ENCODE measurements around the gene ATF3.

Gene ATF3

DNA sequence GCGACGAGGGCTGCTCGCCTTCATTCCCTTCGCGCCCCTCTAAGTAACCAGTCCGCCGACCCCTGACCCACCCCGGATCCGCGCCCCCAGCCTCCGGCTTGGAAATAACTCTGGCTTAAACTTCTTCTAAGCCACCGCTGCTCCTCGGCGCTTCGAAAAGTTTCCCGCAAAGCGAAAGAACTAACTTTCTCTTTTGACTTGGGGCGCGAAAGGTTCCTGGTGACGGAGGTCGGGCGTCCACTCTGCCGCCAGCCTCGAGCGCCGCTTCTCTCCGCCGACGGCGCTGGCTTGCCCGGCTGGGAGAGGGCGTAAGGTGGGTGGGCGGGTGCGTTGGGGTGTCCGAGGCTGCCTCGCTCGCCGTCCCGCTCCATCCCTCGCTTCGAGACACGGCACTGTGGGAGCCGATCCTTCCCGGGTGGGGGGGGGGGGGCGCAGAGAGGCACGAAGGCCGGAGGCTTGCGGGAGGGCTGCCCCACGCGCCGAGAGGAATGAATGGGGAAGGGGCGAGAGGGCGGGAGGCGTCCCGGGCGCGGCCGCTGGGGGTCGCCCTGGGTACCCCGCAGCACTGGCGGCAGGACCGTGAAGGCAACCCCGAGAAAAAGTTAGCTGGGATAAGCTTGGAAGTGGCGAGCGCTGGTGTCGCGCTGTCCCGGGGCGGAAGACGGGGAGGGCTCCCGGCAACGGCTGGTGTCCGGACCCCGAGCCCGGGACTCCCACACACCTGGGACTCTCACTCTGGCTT lies 569 bp downstream of the ATF3 start:
- DNase-seq (ENCODE audit: low read depth in 2 of 2): peak in 1 of 2 experiments; percentile 15

DNA sequence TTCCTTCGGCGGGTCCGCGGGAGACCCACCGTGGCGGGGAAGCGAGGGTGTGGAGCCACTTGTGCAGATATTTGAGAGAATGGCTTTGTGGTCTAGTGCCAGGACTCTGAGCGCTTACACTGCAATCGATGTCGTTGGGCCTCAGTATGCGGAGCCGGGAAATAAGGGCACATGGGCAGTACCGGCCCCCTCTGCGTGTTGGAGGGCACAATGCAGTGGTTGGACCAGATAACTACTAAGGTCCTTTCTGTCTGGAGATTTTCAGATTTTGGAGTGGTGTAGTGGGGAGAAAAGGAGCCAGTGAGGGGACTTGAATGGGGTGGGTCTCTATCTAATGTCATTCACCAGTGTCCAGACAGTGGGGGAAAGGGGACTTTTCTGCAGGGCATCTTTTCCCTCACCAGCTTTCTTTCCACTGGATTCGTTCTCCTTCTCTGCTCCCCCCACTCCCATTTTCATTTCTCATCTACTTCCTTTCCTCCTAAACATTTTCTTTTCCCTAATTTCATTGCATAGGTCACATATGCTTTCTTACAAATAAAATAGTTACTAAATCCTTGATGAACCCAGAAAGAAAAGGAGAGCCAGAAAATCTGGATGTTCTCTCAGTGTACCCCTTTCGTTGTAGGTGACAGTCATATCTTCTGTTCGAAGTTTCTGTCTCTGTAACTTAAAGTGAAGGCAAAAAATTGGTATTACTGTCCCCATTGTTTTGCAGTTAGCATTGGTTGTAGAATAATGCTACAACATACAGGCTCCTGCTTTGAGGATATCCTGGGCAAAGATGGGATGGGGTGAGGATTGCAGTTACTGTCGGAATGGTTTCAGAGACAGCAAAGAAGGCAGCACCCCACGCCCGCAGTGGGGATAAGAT lies 1.4 kb downstream of the ATF3 start:
- no peak for DNase-seq (ENCODE audit: low read depth in 2 of 2)

DNA sequence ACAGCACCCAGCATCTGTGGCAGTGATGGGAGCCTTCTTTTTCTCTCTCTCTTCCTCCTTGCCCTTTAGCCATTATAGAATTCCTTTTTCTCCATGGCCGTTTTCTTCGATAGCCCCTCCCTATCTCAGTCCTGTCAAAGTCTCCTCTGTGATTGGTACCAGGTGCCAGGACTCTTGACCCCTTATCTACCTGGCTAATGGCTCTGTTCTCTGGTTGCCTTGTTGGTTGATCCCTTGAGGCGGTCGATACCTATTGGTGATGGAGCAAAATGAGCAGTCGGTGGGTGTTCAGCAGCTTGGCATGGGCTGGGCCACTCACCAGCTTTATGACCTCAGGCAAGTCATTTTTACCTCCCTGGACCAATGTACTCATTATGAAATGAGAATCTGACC lies 2.0 kb downstream of the ATF3 start:
- no peak for DNase-seq (ENCODE audit: low read depth in 2 of 2)

DNA sequence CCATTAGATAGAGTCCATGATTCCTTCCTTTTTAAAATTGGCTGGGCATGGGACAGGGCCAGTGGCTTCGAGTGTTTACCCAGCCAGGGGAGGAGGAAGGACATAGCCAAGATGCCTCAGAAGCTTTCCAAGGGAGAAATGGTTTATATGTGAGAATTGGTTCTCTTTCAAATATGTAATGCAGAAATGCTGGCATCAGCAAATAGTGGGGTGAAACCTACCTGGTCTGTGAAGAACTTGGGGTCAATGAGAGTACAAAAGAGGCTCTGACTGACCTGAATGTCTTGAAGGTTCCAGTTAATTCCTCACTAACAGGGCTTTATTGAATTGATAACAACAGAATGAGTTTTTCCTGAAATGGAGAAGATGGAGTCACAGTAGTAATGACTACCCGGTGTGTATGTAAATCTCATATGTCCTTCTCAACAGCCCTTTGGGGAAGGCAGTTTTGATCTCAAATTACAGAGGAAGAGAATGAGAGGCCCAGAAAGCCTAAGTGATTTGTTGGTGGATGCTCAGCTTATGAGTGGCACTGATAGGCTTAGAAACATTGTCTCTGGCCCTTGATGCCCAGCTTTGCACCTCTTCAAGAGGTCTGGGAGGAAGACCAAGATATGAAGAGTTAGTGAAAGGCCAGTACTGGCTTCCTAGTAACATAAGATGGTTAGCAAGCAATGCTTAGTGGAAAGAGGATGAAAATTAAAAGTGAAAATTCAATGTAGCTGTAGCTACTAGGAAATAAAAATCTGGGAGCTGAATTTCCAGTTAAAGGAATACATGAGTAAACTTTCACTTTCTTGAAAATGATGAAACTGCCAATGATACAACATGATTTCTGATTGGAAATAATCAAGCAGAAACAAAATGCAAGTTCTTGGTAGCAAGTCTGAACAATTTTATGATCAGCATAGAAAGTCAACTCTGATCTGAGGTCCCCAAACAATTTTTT lies 2.7 kb downstream of the ATF3 start:
- no peak for DNase-seq (ENCODE audit: low read depth in 2 of 2)

DNA sequence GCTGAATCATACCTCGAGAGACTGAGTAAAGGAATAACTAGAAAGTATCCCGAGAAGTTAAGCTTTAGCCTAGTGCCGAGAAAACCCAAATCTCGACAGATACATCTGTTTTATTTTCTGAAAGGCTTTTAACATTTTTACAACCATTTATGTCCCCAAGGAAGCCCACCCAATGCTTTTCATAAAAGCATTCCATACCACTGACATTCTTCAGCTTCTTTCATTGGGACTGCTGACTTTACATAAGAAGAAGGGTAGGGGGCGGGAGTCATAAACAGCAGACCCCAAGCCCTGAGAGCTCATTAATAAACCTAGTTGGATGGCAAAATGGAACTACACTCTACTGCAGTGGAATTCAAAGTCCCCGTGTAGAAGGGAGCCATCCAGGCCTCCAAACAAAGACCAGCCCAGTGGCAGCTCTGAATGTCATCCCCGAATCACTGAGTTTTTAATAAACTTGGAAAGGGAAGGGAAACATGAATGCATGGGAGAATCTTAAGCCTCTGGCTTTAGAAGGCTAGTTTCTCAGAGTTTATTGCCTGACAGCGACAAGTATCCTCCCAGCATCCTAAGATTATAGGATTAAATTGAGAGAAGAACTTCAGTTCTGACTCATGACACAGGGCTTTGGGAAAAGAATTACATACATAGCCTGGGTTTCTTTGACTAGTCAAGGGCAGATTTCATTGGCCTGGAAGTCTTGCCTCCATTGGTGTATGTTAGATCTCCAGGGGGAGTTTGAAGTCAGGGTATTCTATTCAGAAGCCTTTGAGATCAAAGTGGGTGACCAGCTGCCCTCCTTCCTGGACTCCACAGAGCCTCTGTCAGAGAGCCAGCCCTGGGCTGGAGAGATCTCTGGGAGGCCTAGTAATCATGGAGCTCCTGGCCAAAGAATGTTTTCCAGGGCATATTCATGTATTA lies 3.7 kb downstream of the ATF3 start:
- no peak for DNase-seq (ENCODE audit: low read depth in 2 of 2)

DNA sequence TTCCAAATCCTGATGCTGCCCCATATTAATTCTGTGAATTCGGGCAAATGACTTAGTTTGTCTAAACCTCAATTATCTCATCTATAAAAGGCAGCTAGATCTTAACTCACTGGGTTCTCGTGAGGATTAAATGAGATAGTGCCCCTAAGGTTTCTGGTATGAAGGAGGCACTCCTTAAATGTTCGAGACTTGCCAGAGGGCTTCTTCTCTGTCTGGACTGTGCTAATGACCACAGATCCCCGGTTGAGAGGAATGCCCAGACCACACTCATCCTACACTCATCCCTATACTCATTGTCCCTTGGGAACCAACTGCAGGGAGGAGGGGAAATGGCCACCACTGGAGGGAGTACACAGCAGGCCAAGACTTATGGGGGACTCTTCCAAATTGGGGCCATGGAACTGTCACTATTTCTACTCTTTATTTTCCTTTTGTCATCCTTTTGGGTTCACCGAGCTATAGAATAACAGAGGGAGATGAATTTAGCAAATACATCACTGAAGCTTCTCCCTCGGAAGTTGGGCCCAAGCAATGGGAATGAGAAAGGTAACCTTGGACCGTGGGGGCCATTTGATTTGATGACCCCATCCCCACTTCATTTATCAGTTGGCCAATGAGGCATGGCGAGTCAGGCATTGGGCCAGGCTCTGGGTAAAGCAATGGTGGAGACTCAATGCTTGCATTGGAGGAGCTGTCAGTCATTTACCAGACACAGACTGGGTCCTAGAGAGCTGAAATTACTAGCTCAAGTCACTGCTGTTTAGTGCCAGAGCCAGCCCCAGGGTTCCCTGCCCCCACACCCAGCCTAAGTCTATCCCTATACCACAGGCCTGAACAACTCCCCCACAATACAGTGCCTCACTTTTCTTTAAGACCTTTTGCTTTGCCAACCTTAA lies 5.1 kb downstream of the ATF3 start:
- DNase-seq (ENCODE audit: low read depth in 2 of 2): no peak

DNA sequence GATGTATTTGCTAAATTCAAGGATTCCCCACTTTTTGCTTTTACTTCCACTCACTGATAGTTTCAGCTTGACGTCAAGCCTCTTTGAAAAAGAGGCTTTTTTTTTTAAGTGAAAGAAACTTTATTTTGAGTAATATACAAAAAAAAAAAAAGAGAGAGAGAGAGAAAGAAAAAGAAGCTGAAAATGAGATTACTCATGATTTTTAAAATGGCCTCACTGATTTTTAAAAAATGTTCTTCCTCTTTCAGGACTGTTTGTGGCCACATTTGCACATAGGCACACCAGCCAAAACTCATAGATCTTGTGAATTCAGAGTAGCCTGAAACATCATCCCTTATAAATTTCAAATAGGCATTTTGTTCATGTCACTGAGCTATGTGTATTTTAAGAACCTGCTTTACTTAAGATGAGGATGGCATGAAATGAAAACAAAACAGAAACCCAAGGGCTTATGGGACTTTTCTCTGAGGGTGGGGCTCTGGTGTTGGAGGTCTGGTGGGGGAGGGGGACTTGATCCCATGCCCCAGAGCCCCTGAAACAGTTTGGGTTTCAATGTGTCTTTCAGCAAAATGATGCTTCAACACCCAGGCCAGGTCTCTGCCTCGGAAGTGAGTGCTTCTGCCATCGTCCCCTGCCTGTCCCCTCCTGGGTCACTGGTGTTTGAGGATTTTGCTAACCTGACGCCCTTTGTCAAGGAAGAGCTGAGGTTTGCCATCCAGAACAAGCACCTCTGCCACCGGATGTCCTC lies 6.1 kb downstream of the ATF3 start:
- no peak for DNase-seq (ENCODE audit: low read depth in 2 of 2)

DNA sequence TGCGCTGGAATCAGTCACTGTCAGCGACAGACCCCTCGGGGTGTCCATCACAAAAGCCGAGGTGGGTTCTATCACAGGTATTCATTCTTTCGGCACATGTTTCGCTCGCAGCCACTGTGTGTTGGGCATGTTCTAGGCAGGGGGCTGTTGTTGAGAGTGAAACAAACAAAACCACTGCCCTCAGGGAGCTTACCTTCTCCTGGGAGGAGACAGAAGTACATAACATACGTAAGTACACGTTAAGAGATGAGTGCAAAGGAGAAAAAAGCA lies 6.6 kb downstream of the ATF3 start:
- no peak for DNase-seq (ENCODE audit: low read depth in 2 of 2)

DNA sequence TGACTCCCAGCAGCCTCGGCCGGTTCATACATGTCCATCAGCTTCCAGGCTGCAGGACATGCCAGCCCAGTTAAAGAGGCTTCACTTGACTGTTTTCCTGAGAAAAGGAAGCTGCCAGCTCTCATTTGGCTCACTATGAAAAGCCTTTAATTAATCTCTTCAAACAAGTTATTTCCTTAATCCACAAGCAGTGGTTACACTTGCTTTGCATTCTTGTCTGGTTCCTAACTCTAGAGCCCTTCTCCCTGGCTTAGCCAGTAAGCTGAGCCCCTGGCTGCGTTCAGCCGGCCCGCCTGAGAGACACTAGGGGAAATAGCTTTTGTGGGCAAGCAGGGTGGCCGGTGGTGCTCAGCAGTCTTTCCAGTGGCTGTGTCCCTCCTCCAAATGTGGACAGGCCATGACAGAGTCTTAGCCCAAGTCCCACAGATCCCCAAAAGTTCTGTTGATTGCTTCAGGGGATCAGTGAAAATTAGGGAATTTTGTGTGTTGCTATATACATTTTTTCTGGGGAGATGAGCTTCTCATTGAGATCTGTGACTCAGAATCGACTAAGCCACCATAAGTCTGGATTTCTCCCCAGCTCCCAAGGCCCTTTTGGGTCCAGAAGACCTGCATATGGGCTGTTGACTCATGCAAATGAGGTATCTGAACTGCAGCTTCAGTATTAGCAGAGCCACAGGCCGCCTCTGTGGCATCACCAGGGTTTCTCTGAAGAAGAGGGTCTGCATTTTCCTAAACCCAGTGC lies 10.1 kb downstream of the ATF3 start:
- DNase-seq (ENCODE audit: low read depth in 2 of 2): no peak

DNA sequence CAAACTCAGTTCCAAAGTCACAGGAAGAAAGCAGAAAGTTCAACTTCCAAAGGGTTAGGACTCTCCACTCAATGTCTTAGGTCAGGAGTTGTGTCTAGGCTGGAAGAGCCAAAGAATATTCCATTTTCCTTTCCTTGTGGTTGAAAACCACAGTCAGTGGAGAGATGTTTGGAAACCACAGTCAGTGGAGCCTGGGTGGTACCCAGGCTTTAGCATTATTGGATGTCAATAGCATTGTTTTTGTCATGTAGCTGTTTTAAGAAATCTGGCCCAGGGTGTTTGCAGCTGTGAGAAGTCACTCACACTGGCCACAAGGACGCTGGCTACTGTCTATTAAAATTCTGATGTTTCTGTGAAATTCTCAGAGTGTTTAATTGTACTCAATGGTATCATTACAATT lies 11.7 kb downstream of the ATF3 start:
- DNase-seq (ENCODE audit: low read depth in 2 of 2): no peak

DNA sequence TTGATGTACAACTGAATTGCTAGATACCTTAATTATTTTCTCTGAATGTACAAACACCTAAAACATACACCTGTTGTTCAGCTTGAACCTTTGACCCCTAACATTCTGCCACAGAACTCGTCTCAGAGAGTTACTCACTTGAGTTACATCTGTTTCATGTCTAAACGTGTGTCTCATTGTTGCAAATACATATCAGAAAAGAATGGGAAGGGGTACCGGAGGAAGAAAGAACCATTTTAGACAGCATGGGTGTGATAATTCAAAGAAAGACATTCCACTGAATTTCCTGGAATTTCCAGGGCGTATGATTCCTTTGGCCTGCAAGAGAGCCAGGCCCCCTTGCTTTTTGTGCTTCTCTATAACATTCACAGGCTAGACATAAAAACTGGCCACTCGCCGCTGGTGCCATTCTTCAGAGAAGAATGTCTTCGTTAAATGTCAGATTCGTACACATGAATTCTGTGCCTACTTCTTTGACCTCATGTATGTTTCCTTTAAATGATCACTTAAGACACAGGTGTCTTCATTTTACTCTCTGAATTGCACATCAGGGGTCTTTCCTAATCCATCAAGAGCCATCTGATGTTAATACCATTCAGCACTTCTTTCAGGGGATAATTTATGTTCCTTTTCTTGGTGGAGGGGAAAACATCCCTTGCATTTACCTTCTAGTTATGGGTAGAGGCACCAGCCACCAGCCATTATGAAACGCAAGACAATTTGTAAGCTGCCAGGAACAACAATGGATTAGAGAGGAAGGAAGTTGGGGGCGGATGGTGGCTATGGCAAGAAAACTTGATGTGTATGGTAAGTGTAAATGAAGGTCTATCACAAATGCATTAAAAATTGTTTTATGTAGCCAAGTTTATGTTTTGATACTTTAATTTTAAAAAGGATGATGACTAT lies 12.7 kb downstream of the ATF3 start:
- DNase-seq (ENCODE audit: low read depth in 2 of 2): no peak

DNA sequence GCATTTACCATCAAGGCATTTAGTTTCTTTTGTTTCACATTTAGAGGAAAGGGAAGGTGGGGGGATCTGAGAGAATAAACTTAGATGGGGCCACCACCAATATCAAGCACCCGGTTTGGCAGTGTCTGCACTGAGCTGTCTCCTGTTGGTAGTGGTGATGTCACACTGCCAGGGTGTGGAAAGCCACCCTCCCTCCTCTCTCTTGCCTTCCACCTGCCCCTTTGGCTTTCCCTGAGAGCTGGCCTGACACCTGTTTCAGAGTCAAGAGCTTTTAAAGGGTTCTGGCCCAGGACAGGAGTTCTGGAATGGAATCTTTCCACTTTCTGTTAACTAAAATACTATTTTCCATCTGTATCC lies 13.4 kb downstream of the ATF3 start:
- DNase-seq (ENCODE audit: low read depth in 2 of 2): no peak

DNA sequence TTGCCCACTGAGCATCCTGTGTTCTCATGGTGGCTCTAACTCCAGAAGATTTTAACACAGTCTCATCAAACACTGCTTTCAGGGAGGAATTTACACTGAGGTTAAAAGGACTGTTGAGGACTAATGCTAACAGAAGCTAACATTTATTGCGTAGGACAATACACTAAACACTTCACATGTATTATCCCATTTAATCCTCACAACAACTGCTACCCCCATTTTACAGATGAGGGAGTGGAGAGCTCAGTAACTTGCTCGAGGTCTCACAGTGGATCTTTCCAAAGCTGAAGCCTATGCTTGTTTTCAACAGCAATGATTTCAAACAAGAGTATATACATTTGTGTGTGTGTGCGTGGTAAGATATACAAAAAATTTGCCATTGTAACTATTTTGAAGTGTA lies 13.9 kb downstream of the ATF3 start:
- no peak for DNase-seq (ENCODE audit: low read depth in 2 of 2)

DNA sequence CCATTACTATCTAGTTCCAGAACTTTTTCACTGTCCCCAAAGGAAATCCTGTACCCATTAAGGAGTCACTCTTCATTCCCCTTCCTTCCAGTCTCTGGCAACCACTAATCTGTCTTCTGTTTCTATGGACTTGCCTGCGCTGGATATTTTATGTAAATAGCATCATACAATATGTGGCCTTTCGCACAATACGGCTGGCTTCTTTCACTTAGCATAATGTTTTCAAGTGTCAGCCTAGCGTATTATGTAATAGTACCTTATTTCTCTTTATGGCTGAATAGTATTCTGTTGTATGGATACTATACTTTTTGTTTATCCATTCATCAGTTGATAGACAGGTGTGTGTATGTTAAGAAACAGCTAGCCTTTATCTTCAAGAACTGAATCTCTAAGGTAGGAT lies 14.3 kb downstream of the ATF3 start:
- DNase-seq (ENCODE audit: low read depth in 2 of 2): no peak

DNA sequence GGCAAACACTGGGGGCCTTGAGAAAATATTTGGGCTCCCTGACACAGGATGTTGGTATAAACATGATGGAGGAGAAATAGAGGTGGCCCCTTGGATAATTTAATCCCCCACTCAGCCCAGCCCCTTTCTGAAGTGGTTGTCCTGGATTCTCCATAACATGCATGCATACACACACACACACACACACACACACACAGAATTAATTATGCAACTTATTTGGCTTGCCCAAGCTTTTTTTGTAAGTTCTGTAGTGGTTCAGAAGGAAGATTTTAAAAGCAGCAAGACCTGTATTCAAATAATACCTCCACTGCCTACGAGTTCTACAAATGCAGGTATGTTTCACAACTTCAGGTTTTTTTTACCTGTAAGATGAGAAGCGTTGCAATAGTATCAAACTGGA lies 15.0 kb downstream of the ATF3 start:
- no peak for DNase-seq (ENCODE audit: low read depth in 2 of 2)

DNA sequence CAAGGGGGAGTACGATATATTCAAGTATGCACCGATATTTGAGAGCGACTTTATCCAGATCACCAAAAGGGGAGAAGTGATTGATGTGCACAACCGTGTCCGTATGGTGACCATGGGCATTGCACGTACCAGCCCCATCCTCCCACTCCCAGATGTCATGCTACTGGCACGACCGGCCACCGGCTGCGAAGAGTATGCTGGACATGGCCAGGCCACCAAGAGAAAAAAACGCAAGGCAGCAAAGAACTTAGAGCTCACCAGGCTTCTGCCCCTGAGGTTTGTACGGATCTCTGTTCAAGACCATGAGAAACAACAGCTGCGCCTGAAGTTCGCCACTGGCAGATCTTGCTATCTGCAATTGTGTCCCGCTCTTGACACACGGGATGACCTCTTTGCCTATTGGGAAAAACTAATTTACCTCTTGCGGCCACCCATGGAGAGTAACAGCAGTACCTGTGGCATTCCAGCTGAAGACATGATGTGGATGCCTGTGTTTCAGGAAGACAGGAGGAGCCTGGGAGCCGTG lies 16.5 kb downstream of the ATF3 start:
- DNase-seq (ENCODE audit: low read depth in 2 of 2): no peak

DNA sequence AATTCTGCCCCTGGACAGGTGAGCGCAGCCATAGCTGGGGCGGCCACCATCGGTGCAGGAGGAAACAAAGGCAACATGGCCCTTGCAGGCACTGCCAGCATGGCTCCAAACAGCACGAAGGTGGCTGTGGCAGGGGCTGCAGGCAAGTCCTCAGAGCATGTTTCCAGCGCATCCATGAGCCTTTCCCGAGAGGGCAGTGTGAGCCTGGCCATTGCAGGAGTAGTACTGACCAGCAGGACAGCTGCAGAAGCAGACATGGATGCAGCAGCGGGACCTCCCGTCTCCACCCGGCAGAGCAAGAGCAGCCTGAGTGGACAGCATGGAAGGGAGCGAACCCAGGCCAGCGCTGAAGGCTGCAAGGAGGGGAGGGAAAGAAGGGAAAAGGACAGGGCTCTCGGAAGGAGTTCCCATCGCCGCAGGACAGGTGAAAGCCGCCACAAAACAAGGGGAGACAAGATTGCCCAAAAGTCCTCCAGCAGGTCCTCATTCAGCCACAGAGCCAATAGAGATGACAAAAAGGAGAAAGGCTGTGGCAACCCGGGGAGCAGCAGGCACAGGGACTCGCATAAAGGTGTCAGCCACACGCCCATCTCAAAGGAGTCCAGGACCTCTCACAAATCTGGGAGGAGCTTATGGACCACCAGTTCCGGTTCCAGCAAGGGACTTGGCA lies 17.4 kb downstream of the ATF3 start:
- DNase-seq (ENCODE audit: low read depth in 2 of 2): no peak

All from fibroblast of skin of left quadriceps (primary cell).